ENCODE results near the gene PPIL1. TPM values are rescaled to one million over a fixed set of nuclear protein-coding genes. Genes with fewer than 3 reads are reported as not detected.

PPIL1 gene
- total RNA-seq, 2 donors from 2014 or later = 30.3 to 40.8 TPM

DNA sequence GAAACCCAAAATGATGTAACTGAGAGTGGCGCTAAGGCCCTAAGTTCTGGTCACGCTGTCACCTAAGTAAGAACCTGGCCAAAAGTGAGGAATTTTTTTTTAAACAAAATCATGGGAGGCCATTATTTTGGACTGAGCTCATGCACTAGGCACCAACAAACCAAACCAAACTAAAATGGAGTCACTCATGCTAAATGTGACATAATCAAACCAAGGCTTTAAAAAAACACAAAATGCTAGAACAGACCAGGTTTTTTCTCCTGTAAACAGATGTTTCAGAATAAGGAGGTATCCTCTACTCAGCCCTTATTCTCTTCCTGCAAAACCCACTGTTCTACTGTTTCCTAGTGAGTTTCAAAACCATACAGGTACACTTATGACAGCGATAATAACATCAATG lies 10.0 kb upstream of the PPIL1 start:
- no peaks in the 10 kb centered on the region for H3K36me3 Mint-ChIP-seq
- no peak overlapping the region for H3K4me3 Mint-ChIP-seq
- no peak for DNase-seq (ENCODE audit: low spot score)
- no peaks in the 10 kb centered on the region for H3K9me3 Mint-ChIP-seq
- H3K4me1 Mint-ChIP-seq (ENCODE audit: low read depth in 2 of 2) = peaks cover 20 to 28% of the 10 kb centered on the region in 2 donors
- H3K27me3 Mint-ChIP-seq = peaks cover 0 to 1% of the 10 kb centered on the region in 2 donors
- H3K27ac Mint-ChIP-seq = peak overlapping the region in 1 of 2 donors; percentile 98
- no peak for ATAC-seq

DNA sequence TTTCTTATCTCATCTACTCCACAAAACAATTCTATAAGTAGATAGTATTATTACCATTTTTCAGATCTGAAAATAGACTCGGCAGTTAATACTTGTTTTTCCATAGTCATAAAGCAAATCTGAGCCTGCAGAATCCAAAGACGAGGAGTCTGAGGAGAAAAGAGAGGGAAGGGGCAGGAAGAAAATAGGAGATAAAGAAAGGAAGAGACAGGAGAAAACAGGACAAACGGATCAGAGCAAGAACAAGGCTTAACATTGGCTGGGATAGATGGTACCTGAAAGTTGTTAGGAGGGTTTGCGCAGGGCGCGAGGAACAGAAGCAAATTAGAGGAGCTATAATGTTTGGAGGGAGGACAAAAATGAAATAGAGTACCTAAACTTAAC lies 639 bp upstream of the PPIL1 start:
- Mint-ChIP-seq H3K9me3 (no peaks in the 10 kb centered on the region), H3K4me1 (ENCODE audit: low read depth in 2 of 2) (peaks cover 19 to 38% of the 10 kb centered on the region in 2 donors), H3K36me3 (peaks cover 15% of the 10 kb centered on the region), H3K27ac (peak overlapping the region; percentile 98), H3K4me3 (peak overlapping the region; percentile 100), H3K27me3 (peaks cover 8 to 10% of the 10 kb centered on the region in 2 donors)
- DNase-seq (ENCODE audit: low spot score) = no peak
- no peak for ATAC-seq

DNA sequence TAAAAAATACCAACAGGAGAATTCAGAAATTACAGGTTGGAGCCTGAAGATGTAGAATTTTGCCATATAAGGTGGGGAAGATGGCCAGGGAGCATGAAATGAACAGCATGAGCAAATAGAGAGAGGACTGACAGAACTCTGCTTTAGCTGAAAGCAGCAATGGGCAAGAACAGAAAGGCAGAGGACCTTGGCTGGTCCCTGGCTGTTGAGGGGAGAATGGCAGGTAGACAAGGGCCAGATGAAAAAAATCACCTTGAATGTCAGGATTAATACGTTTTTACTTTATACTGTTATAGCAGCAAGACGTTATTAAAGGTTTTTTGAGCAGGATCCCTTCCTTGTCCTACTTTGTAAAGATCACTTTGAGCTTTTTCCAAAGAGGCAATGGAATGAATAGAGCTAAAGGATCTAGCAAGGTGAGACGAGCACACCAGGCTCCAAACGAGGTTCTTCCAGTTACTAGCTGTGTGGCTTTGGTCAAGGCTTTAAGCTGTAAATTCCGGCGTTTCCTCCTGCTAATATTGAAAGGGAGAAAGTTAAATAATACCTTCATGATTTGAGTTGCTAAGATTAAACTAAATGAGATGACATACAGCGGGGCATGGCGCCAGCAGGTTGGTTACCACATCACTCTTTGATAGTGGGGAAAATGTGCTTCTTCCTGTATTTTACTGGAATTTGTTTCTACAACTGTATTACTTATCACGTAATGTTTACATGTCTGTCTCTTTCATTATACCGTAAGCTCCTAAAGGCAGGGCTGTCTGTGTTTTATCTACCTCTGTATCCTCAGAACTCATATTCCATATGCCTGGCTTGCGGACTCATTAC lies 776 bp downstream of the PPIL1 start:
- no peak for DNase-seq (ENCODE audit: low spot score)

DNA sequence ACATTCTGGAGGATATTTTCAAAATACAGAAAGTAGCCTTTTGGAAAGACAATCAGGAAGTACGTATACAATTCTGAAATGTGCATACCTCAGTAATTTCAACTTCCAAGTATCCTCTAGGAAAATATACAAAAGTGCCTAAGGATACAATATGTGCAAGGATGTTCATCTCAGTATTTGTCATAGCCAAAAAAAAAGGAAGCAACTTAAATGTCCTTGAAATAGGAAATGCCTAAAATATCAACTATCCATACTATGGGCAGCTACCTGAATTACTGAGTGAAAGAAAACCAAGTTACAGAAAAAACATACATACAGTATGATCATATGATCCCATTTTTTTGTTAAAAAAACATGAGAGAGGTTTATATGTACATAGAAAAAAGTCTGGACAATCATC lies 1.5 kb downstream of the PPIL1 start:
- Mint-ChIP-seq H3K27me3 (peaks cover 0 to 4% of the 10 kb centered on the region in 2 donors), H3K9me3 (no peaks in the 10 kb centered on the region), H3K36me3 (peaks cover 22% of the 10 kb centered on the region), H3K4me3 (peak overlapping the region; percentile 100), H3K4me1 (ENCODE audit: low read depth in 2 of 2) (peaks cover 22 to 44% of the 10 kb centered on the region in 2 donors), H3K27ac (peak overlapping the region; percentile 98)
- ATAC-seq = no peak
- DNase-seq (ENCODE audit: low spot score) = no peak

More for the DNA sequence above, 776 bp downstream of the PPIL1 start:
- ATAC-seq = no peak
- H3K27ac Mint-ChIP-seq = peak overlapping the region; percentile 98
- H3K27me3 Mint-ChIP-seq = peaks cover 0 to 4% of the 10 kb centered on the region in 2 donors
- H3K9me3 Mint-ChIP-seq = no peaks in the 10 kb centered on the region
- H3K4me3 Mint-ChIP-seq = peak overlapping the region; percentile 100
- peaks cover 21 to 42% of the 10 kb centered on the region in 2 donors for H3K4me1 Mint-ChIP-seq (ENCODE audit: low read depth in 2 of 2)
- peaks cover 20% of the 10 kb centered on the region for H3K36me3 Mint-ChIP-seq

DNA sequence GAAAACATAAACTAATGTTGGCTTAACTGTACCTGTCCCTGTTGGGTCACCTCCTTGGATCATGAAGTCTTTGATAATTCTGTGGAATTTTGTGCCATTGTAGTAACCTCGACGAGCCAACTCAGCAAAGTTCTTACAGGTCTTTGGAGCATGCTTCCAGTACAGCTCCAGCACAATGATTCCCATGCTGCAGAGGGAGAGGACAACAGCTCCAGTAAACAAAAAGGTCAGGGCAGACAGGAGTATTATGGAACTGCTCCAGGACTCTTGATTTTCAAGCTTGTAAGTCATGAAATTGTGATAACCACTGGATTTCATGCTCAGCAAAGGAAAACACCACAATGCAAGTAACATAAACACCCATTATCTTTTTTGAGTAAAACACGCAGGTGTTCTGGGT lies 2.9 kb downstream of the PPIL1 start:
- no peak overlapping the region for H3K27ac Mint-ChIP-seq
- peaks cover 33% of the 10 kb centered on the region for H3K36me3 Mint-ChIP-seq
- no peaks in the 10 kb centered on the region for H3K9me3 Mint-ChIP-seq
- ATAC-seq = no peak
- H3K4me1 Mint-ChIP-seq (ENCODE audit: low read depth in 2 of 2) = peaks cover 30 to 55% of the 10 kb centered on the region in 2 donors
- DNase-seq (ENCODE audit: low spot score) = no peak
- no peak overlapping the region for H3K4me3 Mint-ChIP-seq
- peaks cover 0 to 4% of the 10 kb centered on the region in 2 donors for H3K27me3 Mint-ChIP-seq

DNA sequence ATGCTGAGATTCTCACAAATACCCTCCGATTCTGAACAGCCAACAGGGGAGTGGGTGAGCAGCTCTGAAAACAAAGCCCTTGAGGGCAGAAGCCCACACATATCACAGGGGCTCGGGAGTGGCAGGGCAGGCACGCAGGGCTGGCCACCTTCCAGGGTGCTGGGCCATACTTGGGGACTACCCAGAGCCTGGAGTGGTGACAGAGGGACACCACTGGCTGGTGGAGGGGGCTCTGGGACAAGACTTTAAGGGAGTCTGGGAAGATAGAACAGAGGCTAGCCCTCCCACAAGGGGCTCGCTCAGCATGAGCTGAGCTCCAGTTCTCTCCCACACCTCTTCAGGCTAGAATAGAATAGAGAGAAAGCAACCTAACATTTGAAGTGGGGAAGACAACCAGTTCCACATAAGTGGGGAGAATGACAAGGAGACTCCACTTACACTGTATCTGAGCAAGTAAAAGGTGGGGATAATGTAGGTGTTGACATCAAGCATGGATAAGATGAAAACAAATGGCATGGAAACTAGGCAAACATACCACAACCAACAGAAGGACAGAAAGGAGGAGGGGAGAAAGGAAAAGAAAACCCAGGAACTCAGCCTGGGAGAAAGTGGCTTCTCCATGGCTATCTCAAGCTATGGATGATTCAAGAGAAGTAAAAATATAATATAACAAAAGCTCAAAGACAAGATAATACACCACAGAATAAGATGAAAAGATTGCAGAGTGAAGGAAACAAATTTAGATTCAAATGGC lies 7.0 kb downstream of the PPIL1 start:
- no peaks in the 10 kb centered on the region for H3K9me3 Mint-ChIP-seq
- H3K27ac Mint-ChIP-seq = no peak overlapping the region
- H3K27me3 Mint-ChIP-seq = no peaks in the 10 kb centered on the region
- peaks cover 48% of the 10 kb centered on the region for H3K36me3 Mint-ChIP-seq
- H3K4me1 Mint-ChIP-seq (ENCODE audit: low read depth in 2 of 2) = peaks cover 41 to 61% of the 10 kb centered on the region in 2 donors
- ATAC-seq (no peak), DNase-seq (ENCODE audit: low spot score) (no peak)
- no peak overlapping the region for H3K4me3 Mint-ChIP-seq

DNA sequence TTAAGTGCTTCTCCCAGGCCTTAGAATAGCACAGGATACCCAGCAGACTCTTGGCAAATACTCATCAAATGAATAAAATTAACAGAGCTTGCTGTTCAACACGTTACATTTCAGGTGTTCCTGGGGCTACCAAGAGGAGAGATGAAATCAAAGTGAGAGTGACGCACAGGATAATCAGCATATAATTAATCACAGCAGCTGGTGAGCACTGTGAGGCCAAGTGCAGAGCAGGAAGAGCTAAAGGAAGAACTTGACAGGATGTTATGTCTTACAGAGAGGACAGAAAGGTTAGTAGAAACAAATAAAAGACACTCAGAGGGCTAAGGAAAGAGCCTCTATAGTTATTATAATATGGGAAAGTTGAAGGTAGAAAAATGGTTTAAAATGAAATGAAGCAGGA lies 8.8 kb downstream of the PPIL1 start:
- ATAC-seq (no peak), DNase-seq (ENCODE audit: low spot score) (no peak)
- no peaks in the 10 kb centered on the region for H3K9me3 Mint-ChIP-seq
- no peaks in the 10 kb centered on the region for H3K27me3 Mint-ChIP-seq
- no peak overlapping the region for H3K27ac Mint-ChIP-seq
- peaks cover 39 to 52% of the 10 kb centered on the region in 2 donors for H3K4me1 Mint-ChIP-seq (ENCODE audit: low read depth in 2 of 2)
- peaks cover 39% of the 10 kb centered on the region for H3K36me3 Mint-ChIP-seq
- H3K4me3 Mint-ChIP-seq = no peak overlapping the region

DNA sequence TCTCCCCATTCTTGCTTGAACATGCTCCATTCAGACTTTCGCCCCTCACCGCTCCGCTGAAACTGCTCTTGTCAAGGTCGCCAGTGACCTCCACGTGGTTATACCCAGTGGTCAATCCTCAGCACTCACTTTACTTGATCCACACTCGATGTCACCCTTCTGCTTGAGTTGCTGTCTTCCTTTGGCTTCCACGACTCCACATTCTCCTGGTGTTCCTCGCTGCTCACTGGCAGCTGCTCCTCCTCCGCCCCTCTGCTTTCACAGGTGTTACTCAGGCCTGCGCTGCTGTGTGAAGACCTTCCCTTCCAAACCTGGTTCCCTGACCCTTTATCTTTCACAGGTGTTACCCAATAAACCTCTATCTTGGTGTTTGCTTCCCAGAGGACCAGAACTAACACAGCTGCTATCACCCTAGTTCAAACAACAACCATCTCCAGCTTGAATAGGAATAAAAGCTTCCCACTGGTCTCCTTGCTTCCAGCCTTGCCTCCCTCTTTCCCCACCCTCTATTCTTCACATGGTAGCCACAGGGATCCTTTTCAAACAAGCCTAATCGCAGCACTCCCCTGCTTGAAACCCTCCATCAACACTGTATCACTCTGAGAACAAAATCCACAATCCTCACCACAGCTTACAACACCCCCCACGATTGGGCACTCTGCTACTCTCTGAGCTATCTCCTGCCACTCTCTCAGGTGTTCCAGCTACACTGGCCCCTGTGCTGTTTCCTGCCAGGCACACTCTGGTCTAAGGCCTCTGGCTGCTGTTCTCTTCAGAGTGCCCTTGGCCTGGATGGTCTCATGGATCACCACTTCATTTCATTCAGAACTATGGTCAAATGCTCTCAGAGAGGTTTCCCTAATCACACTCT lies 10.7 kb downstream of the PPIL1 start:
- Mint-ChIP-seq H3K4me1 (ENCODE audit: low read depth in 2 of 2) (peaks cover 33 to 43% of the 10 kb centered on the region in 2 donors), H3K9me3 (no peaks in the 10 kb centered on the region), H3K36me3 (peaks cover 33% of the 10 kb centered on the region), H3K27ac (peak overlapping the region in 1 of 2 donors; percentile 5), H3K4me3 (no peak overlapping the region), H3K27me3 (no peaks in the 10 kb centered on the region)
- ATAC-seq (peak in 1 of 2 donors; percentile 27), DNase-seq (ENCODE audit: low spot score) (no peak)

DNA sequence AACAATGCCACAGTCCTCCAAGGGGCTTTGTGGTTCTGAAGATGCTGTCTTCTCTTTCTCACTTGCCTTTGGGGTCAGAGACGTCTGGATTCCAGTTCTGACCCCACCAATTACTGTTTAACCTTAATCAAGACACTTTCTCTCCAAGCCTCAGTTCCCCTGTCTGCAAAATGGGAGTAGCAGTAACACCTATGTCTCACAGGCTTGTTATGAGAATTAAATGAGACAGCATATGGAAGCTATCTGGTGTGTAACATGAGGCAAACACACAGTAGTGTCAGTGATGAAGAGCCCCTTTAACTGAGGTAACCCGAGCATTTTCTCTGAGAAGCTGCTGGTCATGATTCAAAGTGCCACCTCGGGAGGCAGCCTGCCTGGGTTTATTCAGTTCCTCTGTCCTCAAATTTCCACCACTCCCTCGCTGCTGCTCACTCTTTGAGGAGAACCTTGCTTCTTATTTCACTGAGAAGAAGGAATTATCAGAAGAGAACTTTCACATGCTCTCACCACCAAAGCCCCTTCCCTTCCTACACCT lies 11.7 kb downstream of the PPIL1 start:
- Mint-ChIP-seq H3K4me1 (ENCODE audit: low read depth in 2 of 2) (peaks cover 30 to 39% of the 10 kb centered on the region in 2 donors), H3K36me3 (peaks cover 28% of the 10 kb centered on the region), H3K4me3 (no peak overlapping the region), H3K27me3 (no peaks in the 10 kb centered on the region), H3K9me3 (no peaks in the 10 kb centered on the region), H3K27ac (peak overlapping the region in 1 of 2 donors; percentile 5)
- DNase-seq (ENCODE audit: low spot score) (no peak), ATAC-seq (no peak)

DNA sequence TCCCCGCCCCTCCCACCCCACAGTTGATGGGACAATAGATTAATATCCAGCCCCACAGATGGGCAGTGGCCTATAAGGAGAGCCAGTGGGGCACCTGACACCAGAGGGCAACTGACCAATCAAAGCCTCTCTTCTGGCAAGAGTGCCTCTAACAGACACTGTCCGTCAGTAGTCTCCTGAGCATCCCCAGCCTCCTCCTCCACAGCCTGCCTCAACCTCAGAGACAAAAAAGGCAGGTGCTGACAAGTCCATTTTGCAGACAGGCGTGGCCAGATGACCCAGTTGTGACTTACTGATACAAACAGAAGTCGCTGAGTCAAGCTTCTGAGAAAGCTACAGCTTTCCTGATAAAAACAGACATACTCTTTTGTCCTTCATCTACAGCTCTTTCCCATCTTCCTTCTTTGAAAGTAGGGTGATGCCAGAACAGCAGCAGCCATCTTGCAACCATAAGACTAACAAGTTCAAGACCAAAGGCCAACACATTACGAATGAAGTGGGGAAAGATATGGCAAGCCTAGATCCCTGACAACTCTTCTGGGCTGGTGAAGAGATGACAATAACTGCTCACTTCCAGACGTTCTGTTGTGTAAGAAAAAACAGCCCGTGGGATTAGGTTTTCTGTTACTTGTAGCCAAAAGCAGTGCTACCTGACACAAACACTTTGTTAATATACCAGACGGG lies 12.3 kb downstream of the PPIL1 start:
- Mint-ChIP-seq H3K4me3 (no peak overlapping the region), H3K27ac (no peak overlapping the region), H3K4me1 (ENCODE audit: low read depth in 2 of 2) (peaks cover 25 to 33% of the 10 kb centered on the region in 2 donors), H3K27me3 (no peaks in the 10 kb centered on the region), H3K9me3 (no peaks in the 10 kb centered on the region), H3K36me3 (peaks cover 22% of the 10 kb centered on the region)
- ATAC-seq (no peak), DNase-seq (ENCODE audit: low spot score) (no peak)

DNA sequence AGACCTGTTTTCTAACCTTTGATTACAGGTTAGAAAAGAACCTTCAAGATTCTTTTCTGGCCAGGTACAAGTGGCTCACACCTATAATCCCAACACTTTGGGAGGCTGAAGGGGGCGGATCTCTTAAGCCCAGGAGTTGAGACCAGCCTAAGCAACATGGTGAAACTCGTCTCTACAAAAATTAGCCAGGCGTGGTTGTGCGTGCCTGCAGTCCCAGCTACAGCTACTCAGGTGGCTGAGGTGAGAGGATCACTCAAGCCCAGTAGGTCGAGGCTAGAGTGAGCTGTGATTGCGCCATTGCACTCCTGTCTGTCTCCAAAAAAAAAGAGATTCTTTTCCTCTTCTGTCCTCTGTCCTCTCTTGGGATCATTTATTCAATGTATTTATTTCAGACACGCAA lies 14.5 kb downstream of the PPIL1 start:
- Mint-ChIP-seq H3K4me1 (ENCODE audit: low read depth in 2 of 2) (peaks cover 16 to 20% of the 10 kb centered on the region in 2 donors), H3K4me3 (no peak overlapping the region), H3K36me3 (peaks cover 15% of the 10 kb centered on the region), H3K9me3 (no peaks in the 10 kb centered on the region), H3K27ac (no peak overlapping the region), H3K27me3 (no peaks in the 10 kb centered on the region)
- ATAC-seq (no peak), DNase-seq (ENCODE audit: low spot score) (no peak)

DNA sequence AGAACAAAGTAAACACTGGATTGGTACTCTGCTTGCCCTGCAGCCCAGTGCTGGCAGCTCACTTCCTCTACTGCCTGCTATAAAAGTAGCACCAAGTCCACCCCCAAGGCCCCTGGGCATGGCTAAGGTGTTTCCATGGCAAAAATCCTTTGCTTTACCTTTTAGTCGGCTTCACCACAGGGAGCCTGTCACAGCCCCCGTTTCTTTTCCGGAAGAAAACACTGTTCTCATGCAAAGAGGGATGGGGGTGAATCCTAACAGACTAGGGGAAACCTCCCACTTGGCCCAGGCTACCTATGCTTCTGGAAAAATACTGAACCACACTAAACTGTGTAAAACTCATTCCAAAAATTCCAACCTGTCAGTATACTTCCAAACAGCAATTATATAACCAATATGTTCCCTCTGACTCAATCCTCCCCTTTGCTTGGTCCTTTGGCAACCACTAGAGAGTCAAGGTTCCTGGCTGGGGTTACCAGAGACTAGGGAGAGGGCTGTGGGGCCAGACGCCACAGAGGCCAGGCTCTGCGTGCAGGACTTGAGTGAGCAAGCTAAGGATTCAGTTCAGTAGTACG lies 16.1 kb downstream of the PPIL1 start:
- DNase-seq (ENCODE audit: low spot score) (no peak), ATAC-seq (no peak)
- Mint-ChIP-seq H3K27ac (no peak overlapping the region), H3K27me3 (no peaks in the 10 kb centered on the region), H3K4me3 (no peak overlapping the region), H3K9me3 (no peaks in the 10 kb centered on the region), H3K4me1 (ENCODE audit: low read depth in 2 of 2) (peaks cover 4 to 10% of the 10 kb centered on the region in 2 donors), H3K36me3 (peaks cover 17% of the 10 kb centered on the region)
